CD8-positive, alpha-beta memory T cell (primary cell): ENCODE measurements around the gene AFAP1L2. TPM values are rescaled to one million over a fixed set of nuclear protein-coding genes. Genes with fewer than 3 reads are reported as not detected.
"Not testable (repeated sequence)": the region's sequence is repeated elsewhere in the genome, so short reads cannot be mapped to it uniquely, and the experiment has no call there.

Source experiments
- CTCF ChIA-PET: fragments of 350-600 bp; sonication (Branson Sonifier 250); formaldehyde crosslinking; loops from one replicate; lab custom pipeline; 2021; ENCODE audit warnings: antibody characterized with exemption; lab: Charles Lee
- POLR2A ChIA-PET: fragments of 350-600 bp; sonication (Branson Sonifier 250); formaldehyde crosslinking; loops from one replicate; lab custom pipeline; 2021; ENCODE audit warnings: antibody characterized with exemption; lab: Charles Lee
- DNase-seq, 5 donors: peaks; one replicate each; pipeline versions ENCODE4 v3.0.0 to v3.0.0-alpha.2; 2020 to 2022; ENCODE audit warnings: mixed read lengths in 1 of 5
- H3K27ac ChIP-seq: one replicate; pipeline ENCODE4 v1.7.0; 2013; ENCODE audit warnings: low read depth, mild to moderate bottlenecking, low read length, moderate library complexity
- H3K27me3 ChIP-seq: 2 replicates; pipeline ENCODE4 v1.7.0; 2013; ENCODE audit warnings: low read length, mild to moderate bottlenecking; ENCODE audit not compliant: insufficient read depth, poor library complexity, severe bottlenecking
- H3K36me3 ChIP-seq: 2 replicates; pipeline ENCODE4 v1.7.0; 2013; ENCODE audit warnings: mild to moderate bottlenecking, low read length, moderate library complexity; ENCODE audit not compliant: insufficient read depth
- H3K4me1 ChIP-seq: 2 replicates; pipeline ENCODE4 v1.7.0; 2013; ENCODE audit warnings: mild to moderate bottlenecking, low read length, moderate library complexity; ENCODE audit not compliant: insufficient read depth
- H3K4me3 ChIP-seq: 2 replicates; pipeline ENCODE4 v1.7.0; 2013; ENCODE audit warnings: mild to moderate bottlenecking, low read length
- H3K9me3 ChIP-seq: 2 replicates; pipeline ENCODE4 v1.7.0; 2013; ENCODE audit warnings: mild to moderate bottlenecking, low read length
- H3K27ac Mint-ChIP-seq, 8 donors: one replicate each; pipeline ENCODE4 v1.8.0; 2020 to 2021; ENCODE audit warnings: mixed read lengths in 8 of 8, mild to moderate bottlenecking in 6 of 8, inconsistent platforms in 3 of 8, moderate library complexity in 3 of 8
- H3K27me3 Mint-ChIP-seq, 2 donors: one replicate each; pipeline ENCODE4 v1.8.0; 2020 to 2021; ENCODE audit warnings: mixed read lengths in 2 of 2, mild to moderate bottlenecking in 1 of 2, moderate library complexity in 1 of 2
- H3K36me3 Mint-ChIP-seq, 3 donors: one replicate each; pipeline ENCODE4 v1.8.0; 2020 to 2021; ENCODE audit warnings: mixed read lengths in 3 of 3, inconsistent platforms in 1 of 3, mild to moderate bottlenecking in 1 of 3
- H3K4me1 Mint-ChIP-seq, 3 donors: one replicate each; pipeline ENCODE4 v1.8.0; 2020 to 2021; ENCODE audit warnings: mixed read lengths in 3 of 3, inconsistent platforms in 1 of 3, mild to moderate bottlenecking in 1 of 3
- H3K4me3 Mint-ChIP-seq, 7 donors: one replicate each; pipeline ENCODE4 v1.8.0; 2020 to 2021; ENCODE audit warnings: mixed read lengths in 7 of 7, mild to moderate bottlenecking in 6 of 7, moderate library complexity in 4 of 7, inconsistent platforms in 2 of 7
- H3K9me3 Mint-ChIP-seq, 5 donors: one replicate each; pipeline ENCODE4 v1.8.0; 2020 to 2022; ENCODE audit warnings: mixed read lengths in 5 of 5, mild to moderate bottlenecking in 3 of 5, moderate library complexity in 2 of 5, inconsistent platforms in 1 of 5
- polyA plus RNA-seq: library from polyadenylated mRNA; unstranded; fragments of 300-500 nt; fragmentation: Illumina TruSeq; gene quantifications from one replicate; pipeline ENCODE4 v1.2.3, GENCODE V29; 2021
- total RNA-seq, 2 experiments: library from RNA; stranded (reverse); gene quantifications; one replicate each; pipeline ENCODE4 v1.2.3, GENCODE V29; 2021

Gene AFAP1L2
- total and polyA plus RNA-seq, 3 experiments from 2014 or later = 1.6 to 2.9 (median 2.5) TPM

GRCh38 chr10:114342976-114343375 lies 61.3 kb downstream of the AFAP1L2 start:
- H3K36me3 Mint-ChIP-seq = no peaks in the 10 kb centered on the region
- Histone ChIP-seq H3K4me1 (no peaks in the 10 kb centered on the region), H3K4me3 (no peak overlapping the region), H3K36me3 (no peaks in the 10 kb centered on the region), H3K27me3 (no peaks in the 10 kb centered on the region), H3K9me3 (no peaks in the 10 kb centered on the region), H3K27ac (no peak overlapping the region)
- DNase-seq = no peak
- no peaks in the 10 kb centered on the region for H3K4me1 Mint-ChIP-seq
- peaks cover 1 to 10% of the 10 kb centered on the region in 2 donors for H3K27me3 Mint-ChIP-seq
- ChIA-PET CTCF (interaction anchor here (1.2 kb wide), 1 partner anchor 38 kb away, joined by 3 read pairs; no protein-coding TSS in a partner anchor), POLR2A (no interaction called here)
- H3K4me3 Mint-ChIP-seq = no peak overlapping the region
- peaks cover 0 to 2% (median 0%) of the 10 kb centered on the region in 5 donors for H3K9me3 Mint-ChIP-seq
- no peak overlapping the region for H3K27ac Mint-ChIP-seq

DNA sequence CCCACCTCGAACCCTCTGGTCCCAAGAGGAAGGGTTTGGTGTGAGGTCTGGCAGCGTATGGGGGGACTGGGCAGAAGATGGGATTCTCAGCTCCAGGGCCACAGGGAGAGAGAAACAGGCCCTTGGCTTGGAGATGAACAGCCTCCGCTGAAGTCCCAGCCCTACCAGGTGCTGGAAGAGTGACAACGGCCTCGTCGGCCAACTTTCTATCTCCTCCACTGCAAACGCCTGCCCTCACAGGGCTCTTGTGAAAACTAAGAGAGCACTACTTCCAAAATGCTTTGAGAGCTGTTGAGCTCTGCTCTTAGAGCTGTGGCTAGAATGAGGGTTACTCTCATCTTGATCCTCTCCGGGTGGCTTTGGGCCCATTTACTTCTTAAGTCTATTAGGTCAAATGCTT lies 63.5 kb downstream of the AFAP1L2 start:
- H3K27ac ChIP-seq = no peak overlapping the region
- H3K36me3 ChIP-seq = no peaks in the 10 kb centered on the region
- Mint-ChIP-seq H3K27ac (no peak overlapping the region), H3K4me1 (peaks cover 2 to 8% (median 6%) of the 10 kb centered on the region in 3 donors), H3K4me3 (no peak overlapping the region), H3K27me3 (peaks cover 1 to 16% of the 10 kb centered on the region in 2 donors), H3K36me3 (no peaks in the 10 kb centered on the region), H3K9me3 (peaks cover 0 to 2% (median 0%) of the 10 kb centered on the region in 5 donors)
- no peak overlapping the region for H3K4me3 ChIP-seq
- ChIA-PET CTCF (no interaction called here), POLR2A (no interaction called here)
- no peaks in the 10 kb centered on the region for H3K9me3 ChIP-seq
- H3K4me1 ChIP-seq = no peaks in the 10 kb centered on the region
- no peaks in the 10 kb centered on the region for H3K27me3 ChIP-seq
- DNase-seq = no peak

GRCh38 chr10:114337510-114338462 lies 66.5 kb downstream of the AFAP1L2 start:
- no peak for DNase-seq
- peaks cover 2 to 8% (median 6%) of the 10 kb centered on the region in 3 donors for H3K4me1 Mint-ChIP-seq
- Histone ChIP-seq H3K4me1 (no peaks in the 10 kb centered on the region), H3K27me3 (no peaks in the 10 kb centered on the region), H3K27ac (no peak overlapping the region), H3K4me3 (no peak overlapping the region), H3K36me3 (no peaks in the 10 kb centered on the region), H3K9me3 (no peaks in the 10 kb centered on the region)
- peaks cover 0 to 2% (median 0%) of the 10 kb centered on the region in 5 donors for H3K9me3 Mint-ChIP-seq
- no peak overlapping the region for H3K27ac Mint-ChIP-seq
- POLR2A ChIA-PET = no interaction called here
- H3K27me3 Mint-ChIP-seq = peaks cover 0 to 20% of the 10 kb centered on the region in 2 donors
- CTCF ChIA-PET = no interaction called here
- H3K36me3 Mint-ChIP-seq = no peaks in the 10 kb centered on the region
- H3K4me3 Mint-ChIP-seq = no peak overlapping the region

DNA sequence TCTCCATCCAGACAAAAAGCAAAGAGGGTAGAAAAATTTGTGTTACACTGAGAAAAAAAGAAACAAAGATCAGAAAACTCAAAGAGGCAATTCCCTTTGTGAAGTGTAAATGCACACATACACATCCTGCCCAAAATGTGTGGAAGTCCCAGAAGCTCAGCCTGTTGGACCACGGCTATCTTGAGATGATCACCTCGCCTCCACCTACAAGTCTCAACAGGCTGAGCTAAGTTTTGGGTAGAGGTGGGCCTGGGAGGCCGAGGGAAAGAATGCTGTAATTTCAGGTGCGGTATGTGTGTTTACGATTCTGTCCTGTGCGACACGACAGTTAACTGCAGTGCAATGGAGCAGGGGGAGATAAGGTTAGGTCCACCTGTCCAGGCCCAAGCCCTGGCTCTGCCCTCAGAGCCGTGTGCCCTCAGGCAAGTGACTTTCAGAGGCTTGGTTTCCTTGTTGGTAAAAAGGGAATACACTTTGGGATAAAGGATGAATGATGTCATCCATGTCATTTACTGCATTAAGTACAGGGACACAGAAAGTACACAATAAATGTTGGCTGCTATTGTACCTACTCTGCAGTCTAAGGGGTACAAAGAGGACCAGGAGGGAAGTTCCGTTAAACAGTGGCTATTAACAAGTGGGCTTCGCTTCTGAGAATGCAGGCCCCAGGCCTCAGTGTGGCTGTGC lies 67.3 kb downstream of the AFAP1L2 start:
- Mint-ChIP-seq H3K27me3 (peaks cover 0 to 20% of the 10 kb centered on the region in 2 donors), H3K27ac (no peak overlapping the region)

GRCh38 chr10:114335614-114336013 lies 68.7 kb downstream of the AFAP1L2 start:
- H3K27me3 ChIP-seq = no peaks in the 10 kb centered on the region
- peaks cover 2 to 17% of the 10 kb centered on the region in 2 donors for H3K27me3 Mint-ChIP-seq

More for the DNA sequence above, 67.3 kb downstream of the AFAP1L2 start:
- Histone ChIP-seq H3K9me3 (no peaks in the 10 kb centered on the region), H3K36me3 (no peaks in the 10 kb centered on the region), H3K4me3 (no peak overlapping the region), H3K27ac (no peak overlapping the region), H3K4me1 (no peaks in the 10 kb centered on the region), H3K27me3 (no peaks in the 10 kb centered on the region)
- Mint-ChIP-seq H3K9me3 (peaks cover 0 to 2% (median 0%) of the 10 kb centered on the region in 5 donors), H3K36me3 (no peaks in the 10 kb centered on the region), H3K4me1 (peaks cover 2 to 8% (median 6%) of the 10 kb centered on the region in 3 donors), H3K4me3 (no peak overlapping the region)
- CTCF ChIA-PET = no interaction called here
- POLR2A ChIA-PET = no interaction called here
- DNase-seq = no peak

DNA sequence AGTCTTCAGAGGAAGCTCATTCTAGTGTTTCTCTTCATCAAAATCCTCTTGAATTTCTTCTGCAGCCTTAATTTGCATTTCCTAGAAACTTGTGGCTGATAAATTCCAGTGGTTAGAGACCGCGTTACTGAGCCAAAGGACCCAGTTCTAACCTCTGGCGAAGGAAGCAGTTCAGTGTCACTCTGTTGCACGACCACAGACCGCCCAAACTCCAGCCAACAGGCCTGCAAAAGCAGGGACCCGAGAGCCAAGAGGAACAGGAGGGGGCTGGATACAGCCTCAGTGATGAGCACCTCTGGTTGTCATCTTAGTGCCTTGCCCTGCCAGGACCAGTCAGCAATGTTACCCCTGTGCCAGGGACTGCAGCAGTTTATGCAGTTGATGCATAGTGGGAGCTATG lies 70.0 kb downstream of the AFAP1L2 start:
- no peaks in the 10 kb centered on the region for H3K27me3 ChIP-seq
- H3K27ac ChIP-seq = no peak overlapping the region
- no peak overlapping the region for H3K4me3 Mint-ChIP-seq
- no peaks in the 10 kb centered on the region for H3K36me3 Mint-ChIP-seq
- no peak for DNase-seq
- peaks cover 2 to 17% of the 10 kb centered on the region in 2 donors for H3K27me3 Mint-ChIP-seq
- no peak overlapping the region for H3K27ac Mint-ChIP-seq
- ChIA-PET POLR2A (no interaction called here), CTCF (no interaction called here)
- no peaks in the 10 kb centered on the region for H3K36me3 ChIP-seq
- H3K9me3 ChIP-seq = no peaks in the 10 kb centered on the region
- peaks cover 0 to 2% (median 0%) of the 10 kb centered on the region in 5 donors for H3K9me3 Mint-ChIP-seq
- H3K4me3 ChIP-seq = no peak overlapping the region
- H3K4me1 Mint-ChIP-seq = peaks cover 2 to 8% (median 6%) of the 10 kb centered on the region in 3 donors
- H3K4me1 ChIP-seq = no peaks in the 10 kb centered on the region

More at GRCh38 chr10:114335614-114336013, 68.7 kb downstream of the AFAP1L2 start:
- no peak overlapping the region for H3K27ac Mint-ChIP-seq
- H3K4me3 Mint-ChIP-seq = no peak overlapping the region
- no peaks in the 10 kb centered on the region for H3K9me3 ChIP-seq
- no peak overlapping the region for H3K27ac ChIP-seq
- peaks cover 0 to 2% (median 0%) of the 10 kb centered on the region in 5 donors for H3K9me3 Mint-ChIP-seq
- H3K36me3 Mint-ChIP-seq = no peaks in the 10 kb centered on the region
- peaks cover 2 to 8% (median 6%) of the 10 kb centered on the region in 3 donors for H3K4me1 Mint-ChIP-seq
- H3K4me3 ChIP-seq = no peak overlapping the region
- CTCF ChIA-PET = no interaction called here
- POLR2A ChIA-PET = no interaction called here
- no peaks in the 10 kb centered on the region for H3K4me1 ChIP-seq
- DNase-seq = no peak
- no peaks in the 10 kb centered on the region for H3K36me3 ChIP-seq

GRCh38 chr10:114333441-114333840 lies 70.9 kb downstream of the AFAP1L2 start:
- H3K36me3 ChIP-seq, H3K9me3 ChIP-seq, H3K27me3 ChIP-seq, H3K4me1 Mint-ChIP-seq, H3K27ac ChIP-seq, H3K27ac Mint-ChIP-seq, H3K9me3 Mint-ChIP-seq, H3K4me1 ChIP-seq, H3K36me3 Mint-ChIP-seq, CTCF ChIA-PET, H3K4me3 ChIP-seq, POLR2A ChIA-PET, H3K4me3 Mint-ChIP-seq, DNase-seq: not testable (repeated sequence)
- H3K27me3 Mint-ChIP-seq = peaks cover 2 to 12% of the 10 kb centered on the region in 2 donors
